ENCODE data around the gene SS18. TPM values are rescaled to one million over a fixed set of nuclear protein-coding genes. Genes with fewer than 3 reads are reported as not detected.
"Not testable (repeated sequence)": the region's sequence is repeated elsewhere in the genome, so short reads cannot be mapped to it uniquely, and the experiment has no call there.

SS18 gene
- total RNA-seq, 4 donors from 2014 or later = 125 to 188 (median 151) TPM

- no peak overlapping the region for H3K27ac ChIP-seq
- 72 to 88% methylated on average over 5 of the region's 5 CpGs for WGBS, 2 donors
- no peaks in the 10 kb centered on the region for H3K4me1 ChIP-seq
- no peaks in the 10 kb centered on the region for H3K9me3 ChIP-seq
- no peaks in the 10 kb centered on the region for H3K27me3 ChIP-seq
- no peak for TF ChIP-seq POLR2A (IDR thresholded peaks at IDR 0.05)
- TF ChIP-seq CTCF (IDR thresholded peaks at IDR 0.05) = no peak
- intact Hi-C loops (cut with DNase I) = no loop called here
- no peak for DNase-seq
- H3K36me3 ChIP-seq = no peaks in the 10 kb centered on the region
- no peak overlapping the region for H3K4me3 ChIP-seq (replicated peaks in 1 of 3)
Measured at GRCh38 chr18:26127786-26128185, 37.4 kb upstream of the SS18 start.

GRCh38 chr18:26121994-26122393, 31.6 kb upstream of the SS18 start:
- H3K27me3 ChIP-seq; H3K4me1 ChIP-seq; DNase-seq; H3K27ac ChIP-seq; H3K36me3 ChIP-seq; intact Hi-C loops (cut with DNase I); H3K4me3 ChIP-seq (replicated peaks in 1 of 3); H3K9me3 ChIP-seq: not testable (repeated sequence)
- WGBS, 2 donors = 90 to 95% methylated on average over 2 of the region's 2 CpGs

- no peaks in the 10 kb centered on the region for H3K27me3 ChIP-seq
- no peak overlapping the region for H3K4me3 ChIP-seq (replicated peaks in 1 of 3)
- WGBS, 2 donors = 48 to 88% methylated on average over 1 of the region's 1 CpG
- no peak for TF ChIP-seq CTCF (IDR thresholded peaks at IDR 0.05)
- TF ChIP-seq POLR2A (IDR thresholded peaks at IDR 0.05) = no peak
- no peaks in the 10 kb centered on the region for H3K9me3 ChIP-seq
- intact Hi-C loops (cut with DNase I) = no loop called here
- H3K36me3 ChIP-seq = no peaks in the 10 kb centered on the region
- H3K4me1 ChIP-seq = no peaks in the 10 kb centered on the region
- H3K27ac ChIP-seq = no peak overlapping the region
- DNase-seq = no peak
Measured at GRCh38 chr18:26121476-26121875, 31.1 kb upstream of the SS18 start.

GRCh38 chr18:26119246-26119645, 28.8 kb upstream of the SS18 start:
- no peak for TF ChIP-seq POLR2A (IDR thresholded peaks at IDR 0.05)
- TF ChIP-seq CTCF (IDR thresholded peaks at IDR 0.05) = no peak
- Histone ChIP-seq H3K9me3 (no peaks in the 10 kb centered on the region), H3K27ac (no peak overlapping the region), H3K27me3 (no peaks in the 10 kb centered on the region), H3K4me3 (replicated peaks in 1 of 3) (no peak overlapping the region), H3K4me1 (no peaks in the 10 kb centered on the region), H3K36me3 (no peaks in the 10 kb centered on the region)
- 85 to 87% methylated on average over 5 of the region's 5 CpGs for WGBS, 2 donors
- intact Hi-C loops (cut with DNase I) = no loop called here
- DNase-seq = no peak

GRCh38 chr18:26104035-26104434, 13.6 kb upstream of the SS18 start:
- intact Hi-C loops (cut with DNase I) = no loop called here
- H3K4me1 ChIP-seq = no peaks in the 10 kb centered on the region
- H3K27ac ChIP-seq = no peak overlapping the region

More at GRCh38 chr18:26104035-26104434, 13.6 kb upstream of the SS18 start:
- Histone ChIP-seq H3K4me3 (replicated peaks in 1 of 3) (no peak overlapping the region), H3K27me3 (no peaks in the 10 kb centered on the region), H3K36me3 (no peaks in the 10 kb centered on the region), H3K9me3 (no peaks in the 10 kb centered on the region)
- no peak for TF ChIP-seq CTCF (IDR thresholded peaks at IDR 0.05)
- TF ChIP-seq POLR2A (IDR thresholded peaks at IDR 0.05) = no peak
- WGBS, 2 donors = 64 to 82% methylated on average over 1 of the region's 1 CpG
- DNase-seq = no peak
